Suprapubic skin (tissue), 4 donors: ENCODE data around the gene YOD1. TPM values are rescaled to one million over a fixed set of nuclear protein-coding genes. Genes with fewer than 3 reads are reported as not detected.

Experiments
- DNase-seq, 2 donors: peaks; one replicate each; pipeline ENCODE4 v3.0.0-alpha.2; 2019; ENCODE audit warnings: low spot score in 2 of 2
- H3K27ac ChIP-seq: fragments of 200-600 bp; sonication (generic); one replicate; pipeline ENCODE4 v1.5.1; 2019
- H3K27me3 ChIP-seq: fragments of 200-600 bp; sonication (generic); one replicate; pipeline ENCODE4 v1.5.1; 2019
- H3K36me3 ChIP-seq: fragments of 200-600 bp; sonication (generic); one replicate; pipeline ENCODE4 v1.5.1; 2019
- H3K4me1 ChIP-seq: fragments of 200-600 bp; sonication (generic); one replicate; pipeline ENCODE4 v1.5.1; 2019
- H3K4me3 ChIP-seq: fragments of 200-600 bp; sonication (generic); one replicate; pipeline ENCODE4 v1.5.1; 2019; ENCODE audit warnings: mild to moderate bottlenecking
- H3K9me3 ChIP-seq: fragments of 200-600 bp; sonication (generic); one replicate; pipeline ENCODE4 v1.5.1; 2019
- EP300 ChIP-seq: sonication (generic); formaldehyde crosslinking; IDR thresholded peaks from one replicate; pipeline ENCODE4 v1.6.1; 2017; ENCODE audit warnings: antibody characterized with exemption
- POLR2A ChIP-seq, 2 donors: fragments of 450-650 bp; IDR thresholded peaks; one replicate each; pipeline ENCODE4 v1.6.1; 2017; ENCODE audit warnings: antibody characterized with exemption in 2 of 2, mild to moderate bottlenecking in 2 of 2, moderate library complexity in 2 of 2
- POLR2AphosphoS5 ChIP-seq, 3 donors: sonication (generic); formaldehyde crosslinking; IDR thresholded peaks; one replicate each; pipeline ENCODE4 v1.6.1; 2017; ENCODE audit warnings: antibody characterized with exemption in 3 of 3
- WGBS: methylation state at CpG from one replicate; pipeline ENCODE4 v1.1.5; 2018; 5-methylcytosine and 5-hydroxymethylcytosine counted together
- total RNA-seq, 4 donors: library from RNA; depleted of rRNA; stranded (reverse); fragments of >200 nt; gene quantifications; one replicate each; pipeline ENCODE4 v1.1.0, GENCODE V29; 2016
- TF ChIP-seq, protein P1 (sequence below), 2 donors: fragments of 200-600 bp in 1 of 2; fragments of 450-650 bp in 1 of 2; sonication (generic) in 1 of 2; IDR thresholded peaks; one replicate each; pipeline ENCODE4 v1.5.1; 2016 to 2019; ENCODE audit warnings: antibody characterized with exemption in 2 of 2, mild to moderate bottlenecking in 1 of 2, moderate library complexity in 1 of 2

YOD1 gene
- total RNA-seq, 4 donors from 2014 or later = 20.4 to 63.6 (median 42.8) TPM

DNA sequence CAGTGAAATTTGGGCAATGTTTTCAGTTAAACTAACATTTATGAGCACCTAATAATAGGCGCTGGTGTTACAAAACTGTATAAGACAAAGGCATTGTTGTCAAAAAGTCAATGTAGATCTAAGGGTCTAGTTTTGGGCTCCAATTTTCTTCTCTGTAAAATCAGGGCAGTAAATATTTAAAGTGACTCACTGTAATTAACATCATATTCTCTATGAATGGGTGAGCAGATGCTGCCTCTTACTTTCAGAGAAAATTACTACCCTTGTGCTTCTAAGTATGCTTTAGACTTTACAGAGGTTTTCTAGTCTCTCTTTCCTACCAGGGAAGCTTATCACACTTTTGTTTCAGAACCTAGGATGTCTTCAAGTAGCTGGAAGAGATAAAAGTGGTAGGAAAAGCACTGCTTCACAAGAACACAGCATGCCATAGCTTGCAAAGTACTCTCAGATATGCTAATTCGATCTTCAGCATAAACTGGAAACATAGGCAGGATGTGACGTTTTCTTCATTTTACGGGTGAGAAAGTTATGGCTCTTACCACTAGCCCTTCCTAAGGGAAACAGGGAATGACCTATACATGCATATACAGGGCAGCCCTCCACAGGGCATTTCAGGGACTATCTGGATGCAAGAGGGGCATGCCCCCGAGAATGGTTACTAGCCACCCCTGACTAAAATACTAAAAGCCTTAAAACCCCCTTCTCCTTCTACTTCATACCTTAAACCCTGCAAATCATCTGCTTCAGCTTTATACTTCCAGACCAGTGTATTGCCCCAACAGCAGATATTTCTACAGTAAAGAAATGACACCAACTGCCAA is 21.1 kb downstream of the YOD1 start:
- no peaks in the 10 kb centered on the region for H3K9me3 ChIP-seq
- 49% methylated on average over 5 of the region's 5 CpGs for WGBS
- H3K4me3 ChIP-seq = peak overlapping the region; percentile 50
- TF ChIP-seq EP300 = no peak
- TF ChIP-seq, protein P1, sequence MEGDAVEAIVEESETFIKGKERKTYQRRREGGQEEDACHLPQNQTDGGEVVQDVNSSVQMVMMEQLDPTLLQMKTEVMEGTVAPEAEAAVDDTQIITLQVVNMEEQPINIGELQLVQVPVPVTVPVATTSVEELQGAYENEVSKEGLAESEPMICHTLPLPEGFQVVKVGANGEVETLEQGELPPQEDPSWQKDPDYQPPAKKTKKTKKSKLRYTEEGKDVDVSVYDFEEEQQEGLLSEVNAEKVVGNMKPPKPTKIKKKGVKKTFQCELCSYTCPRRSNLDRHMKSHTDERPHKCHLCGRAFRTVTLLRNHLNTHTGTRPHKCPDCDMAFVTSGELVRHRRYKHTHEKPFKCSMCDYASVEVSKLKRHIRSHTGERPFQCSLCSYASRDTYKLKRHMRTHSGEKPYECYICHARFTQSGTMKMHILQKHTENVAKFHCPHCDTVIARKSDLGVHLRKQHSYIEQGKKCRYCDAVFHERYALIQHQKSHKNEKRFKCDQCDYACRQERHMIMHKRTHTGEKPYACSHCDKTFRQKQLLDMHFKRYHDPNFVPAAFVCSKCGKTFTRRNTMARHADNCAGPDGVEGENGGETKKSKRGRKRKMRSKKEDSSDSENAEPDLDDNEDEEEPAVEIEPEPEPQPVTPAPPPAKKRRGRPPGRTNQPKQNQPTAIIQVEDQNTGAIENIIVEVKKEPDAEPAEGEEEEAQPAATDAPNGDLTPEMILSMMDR (IDR thresholded peaks at IDR 0.05) = no peak
- no peak for TF ChIP-seq POLR2A (IDR thresholded peaks at IDR 0.05)
- no peak for TF ChIP-seq POLR2AphosphoS5 (IDR thresholded peaks at IDR 0.05)
- no peaks in the 10 kb centered on the region for H3K27me3 ChIP-seq
- H3K36me3 ChIP-seq = no peaks in the 10 kb centered on the region
- no peak for DNase-seq
- peaks cover 66% of the 10 kb centered on the region for H3K4me1 ChIP-seq
- H3K27ac ChIP-seq = peak overlapping the region; percentile 93

DNA sequence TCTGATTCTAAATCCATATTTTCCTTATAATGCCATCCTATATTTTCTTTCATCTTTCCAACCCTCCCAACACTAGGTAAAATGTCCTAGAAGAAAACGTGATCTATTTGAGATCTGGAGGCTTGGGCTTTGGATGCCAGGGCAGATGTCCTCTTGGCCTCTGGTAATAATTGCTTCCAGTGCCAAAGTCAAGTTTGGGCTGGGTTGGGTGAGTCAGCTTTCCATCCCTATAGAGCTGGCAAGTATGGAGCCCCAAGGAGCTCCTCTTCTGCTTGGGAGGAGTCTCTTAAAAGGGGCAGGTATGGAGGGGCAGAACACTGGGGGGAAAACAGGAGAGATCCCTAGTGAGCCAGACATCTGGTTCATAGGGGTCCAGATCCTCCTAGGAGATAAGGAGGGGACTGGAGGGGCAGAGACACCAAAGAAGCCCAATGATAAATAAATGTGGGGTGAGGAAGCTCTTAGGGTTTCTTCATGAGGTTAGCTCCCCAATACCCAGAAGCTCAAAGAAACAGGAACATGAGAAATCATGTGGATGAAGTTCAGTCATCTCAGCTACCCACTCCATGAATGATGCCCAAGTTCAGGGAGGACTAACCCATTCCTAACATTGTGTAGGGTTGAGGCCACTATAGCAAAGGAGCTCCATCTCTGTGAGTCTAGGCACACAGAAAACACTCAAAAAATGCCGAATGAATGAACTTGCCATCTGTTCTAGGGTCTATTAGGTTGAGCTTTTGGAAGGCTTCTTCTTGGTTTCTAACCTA is 21.9 kb downstream of the YOD1 start:
- WGBS = 70% methylated on average over 2 of the region's 2 CpGs
- peaks cover 70% of the 10 kb centered on the region for H3K4me1 ChIP-seq
- H3K4me3 ChIP-seq = peak overlapping the region; percentile 50

DNA sequence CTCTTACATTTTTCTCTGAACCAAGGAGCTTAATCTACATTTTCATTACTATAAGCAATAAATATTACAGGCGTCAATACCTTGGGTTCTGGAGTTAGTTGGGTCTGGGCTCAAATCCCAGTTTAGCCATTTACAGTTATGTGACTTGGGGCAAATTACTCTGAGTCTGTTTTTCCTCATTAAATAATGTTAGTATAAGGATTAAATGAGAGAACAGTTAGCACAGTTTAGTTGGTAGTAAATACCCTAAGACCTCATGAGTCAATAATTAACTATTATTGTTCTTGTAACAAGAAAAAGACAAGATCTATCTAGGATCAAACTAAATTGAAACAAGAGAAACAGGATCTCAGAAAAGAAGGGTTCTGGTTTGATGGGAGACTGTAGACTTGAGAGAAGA is 23.1 kb downstream of the YOD1 start:
- 48% methylated on average over 1 of the region's 1 CpG for WGBS
- Histone ChIP-seq H3K27ac (peak overlapping the region; percentile 93), H3K4me3 (peak overlapping the region; percentile 27), H3K4me1 (peaks cover 71% of the 10 kb centered on the region), H3K27me3 (no peaks in the 10 kb centered on the region), H3K9me3 (no peaks in the 10 kb centered on the region), H3K36me3 (no peaks in the 10 kb centered on the region)
- DNase-seq = no peak
- no peak for TF ChIP-seq EP300
- TF ChIP-seq, protein P1 (IDR thresholded peaks at IDR 0.05) = no peak
- TF ChIP-seq POLR2AphosphoS5 (IDR thresholded peaks at IDR 0.05) = no peak
- no peak for TF ChIP-seq POLR2A (IDR thresholded peaks at IDR 0.05)

More for the DNA sequence above, 21.9 kb downstream of the YOD1 start:
- Histone ChIP-seq H3K36me3 (no peaks in the 10 kb centered on the region), H3K27me3 (no peaks in the 10 kb centered on the region), H3K9me3 (no peaks in the 10 kb centered on the region), H3K27ac (peak overlapping the region; percentile 93)
- TF ChIP-seq POLR2AphosphoS5 (IDR thresholded peaks at IDR 0.05) = no peak
- no peak for TF ChIP-seq POLR2A (IDR thresholded peaks at IDR 0.05)
- TF ChIP-seq, protein P1 (IDR thresholded peaks at IDR 0.05) = no peak
- no peak for TF ChIP-seq EP300
- DNase-seq = no peak

DNA sequence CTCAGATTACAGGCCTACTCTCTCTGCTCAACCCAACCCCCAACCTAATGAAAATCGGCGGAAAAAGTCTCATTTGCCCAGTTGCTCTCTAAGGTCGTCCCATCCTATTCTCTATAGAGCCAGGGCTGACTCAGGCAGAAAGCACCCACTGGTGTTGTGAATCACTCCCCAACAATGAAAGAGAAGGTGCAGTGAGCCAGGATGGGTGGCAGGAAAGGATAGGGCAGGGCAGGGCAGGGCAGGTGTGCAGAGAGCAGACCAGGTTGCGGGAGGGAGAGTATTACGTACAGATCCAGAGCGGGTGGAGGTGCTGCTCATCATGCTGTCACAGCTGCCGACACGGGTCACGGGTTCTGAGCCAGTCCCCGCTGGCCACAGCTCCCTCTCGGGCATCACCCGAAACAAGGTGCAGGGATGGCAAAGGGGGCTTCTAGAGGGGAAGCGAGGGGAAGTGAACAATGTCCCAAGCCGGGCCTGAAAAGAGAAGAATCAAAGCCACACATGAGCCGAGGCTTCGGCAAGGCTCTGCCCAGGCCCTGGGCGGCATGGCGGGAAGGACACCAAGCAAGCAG is 23.7 kb downstream of the YOD1 start:
- Histone ChIP-seq H3K4me1 (peaks cover 75% of the 10 kb centered on the region), H3K36me3 (no peaks in the 10 kb centered on the region), H3K4me3 (peak overlapping the region; percentile 27), H3K27ac (peak overlapping the region; percentile 93), H3K27me3 (no peaks in the 10 kb centered on the region), H3K9me3 (no peaks in the 10 kb centered on the region)
- no peak for DNase-seq
- TF ChIP-seq POLR2AphosphoS5 (IDR thresholded peaks at IDR 0.05) = no peak
- no peak for TF ChIP-seq POLR2A (IDR thresholded peaks at IDR 0.05)
- no peak for TF ChIP-seq EP300
- TF ChIP-seq, protein P1 (IDR thresholded peaks at IDR 0.05) = no peak
- WGBS = 65% methylated on average over 18 of the region's 18 CpGs
